NK-92 (cell line): Measurements from ENCODE around the gene UBE3A.
"Not testable (repeated sequence)": the region's sequence is repeated elsewhere in the genome, so short reads cannot be mapped to it uniquely, and the experiment has no call there.

Source experiments
- DNase-seq: peaks from one replicate; lab custom pipeline; 2025; ENCODE audit not compliant: unreplicated experiment; lab: John Stamatoyannopoulos, UW

The UBE3A gene

GRCh38 chr15:25438601-25439368 lies at the start of gene UBE3A:
Gene UBE3A, minus strand, starts transcription at chr15:25439024. Its CDS starts 29,917 bp downstream, at chr15:25409107.
- no peak for DNase-seq

GRCh38 chr15:25487226-25487884 lies 48.5 kb upstream of the UBE3A start:
- DNase-seq: no peak

- DNase-seq: no peak
Observed at GRCh38 chr15:25486051-25486450, 47.2 kb upstream of the UBE3A start.

- no peak for DNase-seq
Observed at GRCh38 chr15:25481208-25481859, 42.5 kb upstream of the UBE3A start.

GRCh38 chr15:25478313-25478712 lies 39.5 kb upstream of the UBE3A start:
- DNase-seq: no peak

GRCh38 chr15:25477816-25478215 lies 39.0 kb upstream of the UBE3A start:
- no peak for DNase-seq

GRCh38 chr15:25474251-25474650 lies 35.4 kb upstream of the UBE3A start:
- no peak for DNase-seq

GRCh38 chr15:25470230-25470629 lies 31.4 kb upstream of the UBE3A start:
- DNase-seq: no peak

- no peak for DNase-seq
Observed at GRCh38 chr15:25469377-25469776, 30.6 kb upstream of the UBE3A start.

- no peak for DNase-seq
Observed at GRCh38 chr15:25468611-25469010, 29.8 kb upstream of the UBE3A start.

- no peak for DNase-seq
Observed at GRCh38 chr15:25465835-25466234, 27.0 kb upstream of the UBE3A start.

GRCh38 chr15:25464784-25465183 lies 26.0 kb upstream of the UBE3A start:
- DNase-seq: no peak

GRCh38 chr15:25464383-25464782 lies 25.6 kb upstream of the UBE3A start:
- DNase-seq: no peak

- no peak for DNase-seq
Observed at GRCh38 chr15:25456196-25456595, 17.4 kb upstream of the UBE3A start.

- no peak for DNase-seq
Observed at GRCh38 chr15:25455226-25455625, 16.4 kb upstream of the UBE3A start.

GRCh38 chr15:25454771-25455170 lies 15.9 kb upstream of the UBE3A start:
- DNase-seq: no peak

- DNase-seq: not testable (repeated sequence)
Observed at GRCh38 chr15:25453246-25453645, 14.4 kb upstream of the UBE3A start.

GRCh38 chr15:25451501-25451900 lies 12.7 kb upstream of the UBE3A start:
- no peak for DNase-seq

GRCh38 chr15:25450163-25450562 lies 11.3 kb upstream of the UBE3A start:
- DNase-seq: no peak

GRCh38 chr15:25446076-25446475 lies 7.3 kb upstream of the UBE3A start:
- DNase-seq: no peak

GRCh38 chr15:25445412-25445811 lies 6.6 kb upstream of the UBE3A start:
- no peak for DNase-seq

GRCh38 chr15:25441111-25441510 lies 2.3 kb upstream of the UBE3A start:
- no peak for DNase-seq
